ENCODE data around the gene PARVG.
"Not testable (repeated sequence)": the region's sequence is repeated elsewhere in the genome, so short reads cannot be mapped to it uniquely, and the experiment has no call there.

GRCh38 chr22:44241121-44241520 lies 60.4 kb downstream of the PARVG start:
- not testable (repeated sequence) for TF ChIP-seq CTCF (IDR thresholded peaks at IDR 0.05 in 4 of 5, conservative IDR thresholded peaks at IDR 0.05 in 1 of 5); POLR2A (IDR thresholded peaks at IDR 0.05)

Measured in gastrocnemius medialis (tissue), 4 donors.